ENCODE measurements around the gene CCDC192.

DNA sequence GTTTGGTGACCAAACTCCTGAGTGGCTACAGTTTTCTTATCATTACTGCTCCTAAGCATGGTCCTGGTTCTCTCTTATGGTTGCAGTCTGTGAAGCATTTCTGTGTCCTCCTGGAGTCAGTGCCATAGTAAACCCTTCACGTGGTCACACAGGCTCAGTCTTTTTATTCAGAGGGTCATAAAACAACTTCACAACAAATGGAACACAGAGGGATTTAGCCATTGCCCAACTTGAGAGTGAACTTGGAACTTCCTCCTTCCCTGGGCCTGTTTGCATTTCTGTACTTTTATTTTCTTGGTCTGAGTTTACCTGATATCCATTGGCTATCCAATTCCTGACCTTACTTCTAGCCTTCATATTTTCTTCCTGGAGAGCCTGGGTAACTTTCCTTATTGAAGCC, 144.9 kb downstream of the CCDC192 start:
- TF ChIP-seq JUN (IDR thresholded peaks at IDR 0.05; ENCODE audit: borderline replicate concordance, insufficient read depth, insufficient read length, low read depth) (no peak), POLR2A (IDR thresholded peaks at IDR 0.05; ENCODE audit: low read depth, low read length) (no peak), EZH2 (IDR thresholded peaks at IDR 0.05; ENCODE audit: borderline replicate concordance, low read depth, low read length, severe bottlenecking) (no peak), POLR2AphosphoS5 (IDR thresholded peaks at IDR 0.05; ENCODE audit: insufficient read depth, low read depth, low read length) (no peak), MYC (IDR thresholded peaks at IDR 0.05; ENCODE audit: low read depth, low read length) (no peak), FOS (IDR thresholded peaks at IDR 0.05; ENCODE audit: borderline replicate concordance, insufficient read depth, low read length) (no peak), GATA2 (IDR thresholded peaks at IDR 0.05; ENCODE audit: insufficient read depth, insufficient read length, low read depth, low read length) (no peak)
- TF ChIP-seq, protein P1, sequence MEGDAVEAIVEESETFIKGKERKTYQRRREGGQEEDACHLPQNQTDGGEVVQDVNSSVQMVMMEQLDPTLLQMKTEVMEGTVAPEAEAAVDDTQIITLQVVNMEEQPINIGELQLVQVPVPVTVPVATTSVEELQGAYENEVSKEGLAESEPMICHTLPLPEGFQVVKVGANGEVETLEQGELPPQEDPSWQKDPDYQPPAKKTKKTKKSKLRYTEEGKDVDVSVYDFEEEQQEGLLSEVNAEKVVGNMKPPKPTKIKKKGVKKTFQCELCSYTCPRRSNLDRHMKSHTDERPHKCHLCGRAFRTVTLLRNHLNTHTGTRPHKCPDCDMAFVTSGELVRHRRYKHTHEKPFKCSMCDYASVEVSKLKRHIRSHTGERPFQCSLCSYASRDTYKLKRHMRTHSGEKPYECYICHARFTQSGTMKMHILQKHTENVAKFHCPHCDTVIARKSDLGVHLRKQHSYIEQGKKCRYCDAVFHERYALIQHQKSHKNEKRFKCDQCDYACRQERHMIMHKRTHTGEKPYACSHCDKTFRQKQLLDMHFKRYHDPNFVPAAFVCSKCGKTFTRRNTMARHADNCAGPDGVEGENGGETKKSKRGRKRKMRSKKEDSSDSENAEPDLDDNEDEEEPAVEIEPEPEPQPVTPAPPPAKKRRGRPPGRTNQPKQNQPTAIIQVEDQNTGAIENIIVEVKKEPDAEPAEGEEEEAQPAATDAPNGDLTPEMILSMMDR (IDR thresholded peaks at IDR 0.05; ENCODE audit: extremely low read depth in 1 of 2, insufficient read depth in 1 of 2, low read depth in 1 of 2, low read length in 2 of 2): no peak
- TF ChIP-seq, protein P2, sequence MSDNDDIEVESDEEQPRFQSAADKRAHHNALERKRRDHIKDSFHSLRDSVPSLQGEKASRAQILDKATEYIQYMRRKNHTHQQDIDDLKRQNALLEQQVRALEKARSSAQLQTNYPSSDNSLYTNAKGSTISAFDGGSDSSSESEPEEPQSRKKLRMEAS (IDR thresholded peaks at IDR 0.05; ENCODE audit: insufficient read depth, insufficient read length): no peak

Data from endothelial cell of umbilical vein (primary cell).